K562 (cell line): ENCODE results near the gene SLCO1B1. TPM values are rescaled to one million over a fixed set of nuclear protein-coding genes. Genes with fewer than 3 reads are reported as not detected.

ENCODE experiments used
- ATAC-seq: fragments of 200-7000 bp; cut with Tn5 transposase; 3 replicates; pipeline ENCODE4 v1.9.1; 2020; ENCODE audit warnings: moderate library complexity
- BruUV-seq: library from RNA; stranded (reverse); fragments of 400-500 nt; replicated peaks from 2 replicates; lab custom pipeline; 2021; lab: Mats Ljungman, UMichigan
- CTCF ChIA-PET: fragments of 300-600 bp; formaldehyde crosslinking; extraction: SDS; loops from one replicate; lab custom pipeline; 2021; ENCODE audit warnings: low intra/inter-chr PET ratio; lab: Yijun Ruan, JAX
- POLR2A ChIA-PET: fragments of 300-600, 350-650 bp; sonication (Branson Sonifier 250); formaldehyde crosslinking; extraction: SDS; loops from one replicate; lab custom pipeline; 2021; ENCODE audit warnings: antibody characterized with exemption, inconsistent platforms; lab: Yijun Ruan, JAX
- DNase-seq, 4 experiments: peaks; one replicate each; pipeline versions ENCODE4 v3.0.0 to v3.0.0-alpha.2; 2011 to 2018; ENCODE audit warnings: low spot score in 3 of 4, mixed read lengths in 3 of 4; ENCODE audit errors: extremely low read depth in 1 of 4
- FAIRE-seq: peaks from 2 replicates; lab custom pipeline; 2011; peaks lifted over from hg19 to GRCh38; lab: Jason Lieb, UNC
- H2AFZ ChIP-seq: 2 replicates; pipeline ENCODE4 v1.6.0; 2011; ENCODE audit warnings: low read depth, low read length, control low read depth, inconsistent platforms
- H3K27ac ChIP-seq: fragments of 200-600 bp; 3 replicates; pipeline ENCODE4 v1.8.0; 2011; ENCODE audit warnings: low read depth, mild to moderate bottlenecking, control low read depth, inconsistent platforms, low read length, moderate library complexity, mixed read lengths; ENCODE audit errors: extremely low read depth
- H3K27me3 ChIP-seq, 2 experiments: fragments of 300-600 bp in 1 of 2; 2 replicates in 1 of 2; 3 replicates in 1 of 2; pipeline versions ENCODE4 v1.6.0 to v1.8.0; 2011; ENCODE audit warnings: inconsistent platforms in 2 of 2, low read length in 2 of 2, mild to moderate bottlenecking in 1 of 2, mixed read lengths in 1 of 2, moderate library complexity in 1 of 2; ENCODE audit not compliant: control insufficient read depth in 2 of 2, insufficient read depth in 2 of 2
- H3K36me3 ChIP-seq: fragments of 300-600 bp; 3 replicates; pipeline ENCODE4 v1.8.0; 2011; ENCODE audit warnings: mild to moderate bottlenecking, low read length, inconsistent platforms; ENCODE audit not compliant: control insufficient read depth, insufficient read depth
- H3K4me1 ChIP-seq, 2 experiments: fragments of 200-600 bp in 1 of 2; replicated peaks in 1 of 2; 2 replicates in 1 of 2; 3 replicates in 1 of 2; pipeline versions ENCODE4 v1.5.1 to v1.8.0; 2011; ENCODE audit warnings: inconsistent platforms in 2 of 2, low read length in 2 of 2, mild to moderate bottlenecking in 1 of 2, mixed read lengths in 1 of 2, moderate library complexity in 1 of 2; ENCODE audit not compliant: control insufficient read depth in 2 of 2, insufficient read depth in 2 of 2
- H3K4me2 ChIP-seq: 2 replicates; pipeline ENCODE4 v1.6.1; 2011; ENCODE audit warnings: low read length, control low read depth, inconsistent platforms, mixed read lengths; ENCODE audit not compliant: insufficient read depth
- H3K4me3 ChIP-seq: fragments of 200-600 bp; sonication (generic), shearing (Covaris generic); 2 replicates; pipeline ENCODE4 v1.5.1; 2016; ENCODE audit warnings: control low read depth, inconsistent platforms
- H3K79me2 ChIP-seq: fragments of 200-600 bp; 3 replicates; pipeline ENCODE4 v1.8.0; 2011; ENCODE audit warnings: low read length, inconsistent platforms; ENCODE audit not compliant: control insufficient read depth, insufficient read depth
- H3K9ac ChIP-seq, 2 experiments: 2 replicates each; pipeline versions ENCODE4 v1.6.0 to v1.6.1; 2011; ENCODE audit warnings: low read depth in 2 of 2, low read length in 2 of 2, control low read depth in 1 of 2, inconsistent platforms in 1 of 2, mild to moderate bottlenecking in 1 of 2, mixed read lengths in 1 of 2; ENCODE audit not compliant: insufficient read depth in 1 of 2
- H3K9me1 ChIP-seq: one replicate; pipeline ENCODE4 v1.6.0; 2011; ENCODE audit warnings: inconsistent platforms, mild to moderate bottlenecking, low read length, moderate library complexity; ENCODE audit not compliant: control insufficient read depth, insufficient read depth
- H3K9me3 ChIP-seq: replicated peaks from 2 replicates; pipeline ENCODE4 v1.5.1; 2011; ENCODE audit warnings: low read depth, low read length, inconsistent platforms; ENCODE audit not compliant: control insufficient read depth, insufficient read depth
- H4K20me1 ChIP-seq: replicated peaks from 2 replicates; pipeline ENCODE4 v1.6.1; 2011; ENCODE audit warnings: low read length, inconsistent platforms, mixed read lengths; ENCODE audit not compliant: control insufficient read depth, insufficient read depth
- ETV1 ChIP-seq: fragments of 450-650 bp; conservative IDR thresholded peaks from 2 replicates; pipeline ENCODE4 v1.6.1; 2016; ENCODE audit warnings: missing genetic modification characterization, control low read depth, low read depth, missing compliant biosample characterization
- GABPB1 ChIP-seq: sonication (generic); formaldehyde crosslinking; IDR thresholded peaks from 2 replicates; pipeline ENCODE4 v1.8.0; 2022; ENCODE audit warnings: mild to moderate bottlenecking, missing genetic modification reagents
- GABPB2 ChIP-seq: fragments of 250-450 bp; sonication (Bioruptor Pico); conservative IDR thresholded peaks from 2 replicates; pipeline ENCODE4 v1.5.1; 2021; ENCODE audit warnings: mild to moderate bottlenecking
- HDGF ChIP-seq: fragments of 450-650 bp; IDR thresholded peaks from 2 replicates; pipeline ENCODE4 v1.6.1; 2016
- HMGN3 ChIP-seq: IDR thresholded peaks from 2 replicates; pipeline ENCODE4 v1.6.1; 2011; ENCODE audit warnings: borderline replicate concordance, low read depth, mild to moderate bottlenecking, mixed read lengths, low read length; ENCODE audit not compliant: insufficient read length; ENCODE audit errors: extremely low read depth
- MIER1 ChIP-seq: fragments of 450-650 bp; IDR thresholded peaks from 2 replicates; pipeline ENCODE4 v1.6.1; 2016; ENCODE audit warnings: antibody characterized with exemption, mild to moderate bottlenecking, low read depth
- PHF21A ChIP-seq: fragments of 450-650 bp; IDR thresholded peaks from 2 replicates; pipeline ENCODE4 v1.6.1; 2017; ENCODE audit warnings: low read depth, borderline replicate concordance
- SRSF1 ChIP-seq: fragments of 200-400 bp; formaldehyde crosslinking; IDR thresholded peaks from 2 replicates; pipeline ENCODE4 v1.6.1; 2017; ENCODE audit warnings: mild to moderate bottlenecking, low read depth, low read length, moderate library complexity
- ZNF134 ChIP-seq: fragments of 250-450 bp; sonication (Bioruptor Pico); conservative IDR thresholded peaks from 2 replicates; pipeline ENCODE4 v1.4.0; 2020
- ZNF143 ChIP-seq: sonication (generic); formaldehyde crosslinking; IDR thresholded peaks from 2 replicates; pipeline ENCODE4 v1.9.0; 2022; ENCODE audit warnings: mild to moderate bottlenecking, missing genetic modification reagents
- ZNF311 ChIP-seq: fragments of 250-450 bp; sonication (Bioruptor Pico); IDR thresholded peaks from 2 replicates; pipeline ENCODE4 v1.4.0; 2020; ENCODE audit warnings: mild to moderate bottlenecking, moderate library complexity
- ZNF79 ChIP-seq: fragments of 250-450 bp; sonication (Bioruptor Pico); IDR thresholded peaks from 2 replicates; pipeline ENCODE4 v1.4.0; 2020; ENCODE audit warnings: low read depth, mild to moderate bottlenecking, moderate library complexity
- WGBS: fragments of 100-300 bp; shearing (Covaris generic); methylation state at CpG from one replicate; pipeline ENCODE4 v1.1.6; 2016; ENCODE audit warnings: low coverage, mixed read lengths; ENCODE audit not compliant: insufficient coverage; ENCODE audit errors: missing lambda C conversion rate; 5-methylcytosine and 5-hydroxymethylcytosine counted together
- in situ Hi-C: fragments of 300-500 bp; cut with MboI; formaldehyde crosslinking; loops from 4 replicates; pipeline ENCODE4 v1.15.0; 2018; ENCODE audit warnings: inconsistent platforms, mixed read lengths
- intact Hi-C: fragments of 100-400 bp; cut with micrococcal nuclease; formaldehyde crosslinking; loops from 2 replicates; pipeline ENCODE4 v1.14.2; 2022
- polyA plus RNA-seq, 8 experiments: library from polyadenylated mRNA; depleted of rRNA in 4 of 8; stranded (reverse) in 5 of 8; unstranded in 3 of 8; fragments of >200 nt; fragmentation: Nextera tagmentation in 2 of 8; fragmentation: Illumina TruSeq in 1 of 8; extraction: Ambion mirVana in 2 of 8; extraction: Trizol in 1 of 8; gene quantifications; 2 replicates each; pipeline versions ENCODE4 v1.2.1 to v1.2.3, GENCODE V29; 2011 to 2014; ENCODE audit warnings: inconsistent platforms in 1 of 8, missing spikeins in 1 of 8
- total RNA-seq, 7 experiments: library from RNA; depleted of rRNA in 6 of 7; stranded (reverse); fragments of >200 nt in 6 of 7; fragmentation: Illumina TruSeq in 2 of 7; extraction: Trizol in 2 of 7; gene quantifications; 2 replicates each; pipeline versions ENCODE4 v1.2.1 to v1.2.3, GENCODE V29; 2011 to 2021; ENCODE audit warnings: low replicate concordance in 1 of 7
- TF ChIP-seq, protein P1 (sequence below): IDR thresholded peaks from 2 replicates; pipeline ENCODE4 v1.6.1; 2012; ENCODE audit warnings: low read depth, low read length, improper control_type of control experiment, borderline replicate concordance
- TF ChIP-seq, protein P2 (sequence below): sonication (generic); formaldehyde crosslinking; IDR thresholded peaks from 2 replicates; pipeline ENCODE4 v1.8.0; 2022; ENCODE audit warnings: mild to moderate bottlenecking, low read depth, missing genetic modification reagents
- TF ChIP-seq, protein P3 (sequence below): fragments of 200-800 bp; sonication (Bioruptor generic); IDR thresholded peaks from 2 replicates; pipeline ENCODE4 v1.6.1; 2016; ENCODE audit warnings: missing genetic modification characterization, missing compliant biosample characterization
- TF ChIP-seq, protein P4 (sequence below): fragments of 250-450 bp; sonication (Bioruptor Pico); IDR thresholded peaks from 2 replicates; pipeline ENCODE4 v1.8.0; 2022; ENCODE audit warnings: moderate library complexity, mild to moderate bottlenecking, inconsistent platforms

SLCO1B1 gene
- total and polyA plus RNA-seq, 9 of the 15 experiments (the other 6 are each of a cell fraction or from before 2014, with no cell fraction given), result 0.04 TPM; not detected in 8

DNA sequence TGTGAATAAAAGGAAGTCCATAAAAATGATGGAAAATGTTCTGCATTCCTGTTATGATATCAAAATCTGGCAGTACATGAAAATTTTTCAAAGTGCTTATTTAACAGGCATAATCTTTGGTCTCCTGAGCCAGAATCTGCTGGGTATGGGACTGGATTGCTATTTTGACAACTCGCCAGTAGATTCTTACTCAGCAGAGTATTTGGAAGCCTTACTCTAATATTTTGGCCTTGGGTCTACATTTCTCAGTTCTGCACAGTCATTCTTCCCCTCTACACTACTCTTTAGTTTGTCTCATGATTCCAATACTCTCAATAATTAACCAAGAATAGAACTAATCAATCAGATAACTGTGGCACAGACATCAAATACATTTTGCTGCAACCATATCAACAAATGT, 1.1 kb upstream of the SLCO1B1 start:
- H3K36me3 ChIP-seq, result no peaks in the 10 kb centered on the region
- H3K79me2 ChIP-seq, result no peaks in the 10 kb centered on the region
- FAIRE-seq (no peak), DNase-seq (no peak), ATAC-seq (no peak)
- no peaks in the 10 kb centered on the region for H3K27me3 ChIP-seq
- ChIA-PET CTCF (no interaction called here), POLR2A (no interaction called here)
- H3K9me3 ChIP-seq, result no peaks in the 10 kb centered on the region
- no peaks in the 10 kb centered on the region for H4K20me1 ChIP-seq
- intact Hi-C loops, result no loop called here
- no peak overlapping the region for H3K4me2 ChIP-seq
- no peak overlapping the region for H3K4me3 ChIP-seq
- H3K9ac ChIP-seq, result no peak overlapping the region
- H2AFZ ChIP-seq, result no peak overlapping the region
- WGBS, result 0% methylated on average over 1 of the region's 1 CpG
- H3K27ac ChIP-seq, result no peak overlapping the region
- in situ Hi-C loops, result no loop called here
- no peaks in the 10 kb centered on the region for H3K9me1 ChIP-seq
- no peaks in the 10 kb centered on the region for H3K4me1 ChIP-seq
- BruUV-seq, result no TSS peak
- TF ChIP-seq, protein P1, sequence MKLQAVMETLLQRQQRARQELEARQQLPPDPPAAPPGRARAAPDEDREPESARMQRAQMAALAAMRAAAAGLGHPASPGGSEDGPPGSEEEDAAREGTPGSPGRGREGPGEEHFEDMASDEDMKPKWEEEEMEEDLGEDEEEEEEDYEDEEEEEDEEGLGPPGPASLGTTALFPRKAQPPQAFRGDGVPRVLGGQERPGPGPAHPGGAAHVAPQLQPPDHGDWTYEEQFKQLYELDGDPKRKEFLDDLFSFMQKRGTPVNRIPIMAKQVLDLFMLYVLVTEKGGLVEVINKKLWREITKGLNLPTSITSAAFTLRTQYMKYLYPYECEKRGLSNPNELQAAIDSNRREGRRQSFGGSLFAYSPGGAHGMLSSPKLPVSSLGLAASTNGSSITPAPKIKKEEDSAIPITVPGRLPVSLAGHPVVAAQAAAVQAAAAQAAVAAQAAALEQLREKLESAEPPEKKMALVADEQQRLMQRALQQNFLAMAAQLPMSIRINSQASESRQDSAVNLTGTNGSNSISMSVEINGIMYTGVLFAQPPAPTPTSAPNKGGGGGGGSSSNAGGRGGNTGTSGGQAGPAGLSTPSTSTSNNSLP, result no peak
- TF ChIP-seq PHF21A (no peak), GABPB2 (CRISPR knock-in tag) (no peak), SRSF1 (no peak), MIER1 (no peak), HDGF (no peak), ZNF134 (CRISPR knock-in tag) (no peak), ZNF311 (CRISPR knock-in tag) (no peak), HMGN3 (no peak), GABPB1 (no peak), ETV1 (no peak), ZNF143 (no peak), ZNF79 (CRISPR knock-in tag) (no peak)
- TF ChIP-seq, protein P2, sequence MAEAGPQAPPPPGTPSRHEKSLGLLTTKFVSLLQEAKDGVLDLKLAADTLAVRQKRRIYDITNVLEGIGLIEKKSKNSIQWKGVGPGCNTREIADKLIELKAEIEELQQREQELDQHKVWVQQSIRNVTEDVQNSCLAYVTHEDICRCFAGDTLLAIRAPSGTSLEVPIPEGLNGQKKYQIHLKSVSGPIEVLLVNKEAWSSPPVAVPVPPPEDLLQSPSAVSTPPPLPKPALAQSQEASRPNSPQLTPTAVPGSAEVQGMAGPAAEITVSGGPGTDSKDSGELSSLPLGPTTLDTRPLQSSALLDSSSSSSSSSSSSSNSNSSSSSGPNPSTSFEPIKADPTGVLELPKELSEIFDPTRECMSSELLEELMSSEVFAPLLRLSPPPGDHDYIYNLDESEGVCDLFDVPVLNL (CRISPR knock-in tag), result no peak
- TF ChIP-seq, protein P3, sequence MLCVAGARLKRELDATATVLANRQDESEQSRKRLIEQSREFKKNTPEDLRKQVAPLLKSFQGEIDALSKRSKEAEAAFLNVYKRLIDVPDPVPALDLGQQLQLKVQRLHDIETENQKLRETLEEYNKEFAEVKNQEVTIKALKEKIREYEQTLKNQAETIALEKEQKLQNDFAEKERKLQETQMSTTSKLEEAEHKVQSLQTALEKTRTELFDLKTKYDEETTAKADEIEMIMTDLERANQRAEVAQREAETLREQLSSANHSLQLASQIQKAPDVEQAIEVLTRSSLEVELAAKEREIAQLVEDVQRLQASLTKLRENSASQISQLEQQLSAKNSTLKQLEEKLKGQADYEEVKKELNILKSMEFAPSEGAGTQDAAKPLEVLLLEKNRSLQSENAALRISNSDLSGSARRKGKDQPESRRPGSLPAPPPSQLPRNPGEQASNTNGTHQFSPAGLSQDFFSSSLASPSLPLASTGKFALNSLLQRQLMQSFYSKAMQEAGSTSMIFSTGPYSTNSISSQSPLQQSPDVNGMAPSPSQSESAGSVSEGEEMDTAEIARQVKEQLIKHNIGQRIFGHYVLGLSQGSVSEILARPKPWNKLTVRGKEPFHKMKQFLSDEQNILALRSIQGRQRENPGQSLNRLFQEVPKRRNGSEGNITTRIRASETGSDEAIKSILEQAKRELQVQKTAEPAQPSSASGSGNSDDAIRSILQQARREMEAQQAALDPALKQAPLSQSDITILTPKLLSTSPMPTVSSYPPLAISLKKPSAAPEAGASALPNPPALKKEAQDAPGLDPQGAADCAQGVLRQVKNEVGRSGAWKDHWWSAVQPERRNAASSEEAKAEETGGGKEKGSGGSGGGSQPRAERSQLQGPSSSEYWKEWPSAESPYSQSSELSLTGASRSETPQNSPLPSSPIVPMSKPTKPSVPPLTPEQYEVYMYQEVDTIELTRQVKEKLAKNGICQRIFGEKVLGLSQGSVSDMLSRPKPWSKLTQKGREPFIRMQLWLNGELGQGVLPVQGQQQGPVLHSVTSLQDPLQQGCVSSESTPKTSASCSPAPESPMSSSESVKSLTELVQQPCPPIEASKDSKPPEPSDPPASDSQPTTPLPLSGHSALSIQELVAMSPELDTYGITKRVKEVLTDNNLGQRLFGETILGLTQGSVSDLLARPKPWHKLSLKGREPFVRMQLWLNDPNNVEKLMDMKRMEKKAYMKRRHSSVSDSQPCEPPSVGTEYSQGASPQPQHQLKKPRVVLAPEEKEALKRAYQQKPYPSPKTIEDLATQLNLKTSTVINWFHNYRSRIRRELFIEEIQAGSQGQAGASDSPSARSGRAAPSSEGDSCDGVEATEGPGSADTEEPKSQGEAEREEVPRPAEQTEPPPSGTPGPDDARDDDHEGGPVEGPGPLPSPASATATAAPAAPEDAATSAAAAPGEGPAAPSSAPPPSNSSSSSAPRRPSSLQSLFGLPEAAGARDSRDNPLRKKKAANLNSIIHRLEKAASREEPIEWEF, result no peak
- TF ChIP-seq, protein P4, sequence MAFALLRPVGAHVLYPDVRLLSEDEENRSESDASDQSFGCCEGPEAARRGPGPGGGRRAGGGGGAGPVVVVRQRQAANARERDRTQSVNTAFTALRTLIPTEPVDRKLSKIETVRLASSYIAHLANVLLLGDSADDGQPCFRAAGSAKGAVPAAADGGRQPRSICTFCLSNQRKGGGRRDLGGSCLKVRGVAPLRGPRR (CRISPR knock-in tag), result no peak
